HG03066 (cell line): Measurements from ENCODE around the gene MIPEP.

Experiments
- ATAC-seq: cut with Tn5 transposase; IDR thresholded peaks from one replicate; pipeline ENCODE4 v1.9.1; 2021; ENCODE audit warnings: low read depth; ENCODE audit not compliant: unreplicated experiment

Gene MIPEP

GRCh38 chr13:23695196-23695595 is 194.0 kb downstream of the MIPEP start:
- ATAC-seq: no peak

- no peak for ATAC-seq
Measured at GRCh38 chr13:23692816-23693215, 196.4 kb downstream of the MIPEP start.

GRCh38 chr13:23690668-23691067 is 198.5 kb downstream of the MIPEP start:
- no peak for ATAC-seq

- ATAC-seq: no peak
Measured at GRCh38 chr13:23688336-23688735, 200.9 kb downstream of the MIPEP start.

GRCh38 chr13:23687614-23688013 is 201.6 kb downstream of the MIPEP start:
- ATAC-seq: no peak

- no peak for ATAC-seq
Measured at GRCh38 chr13:23686948-23687347, 202.3 kb downstream of the MIPEP start.

GRCh38 chr13:23685416-23685815 is 203.8 kb downstream of the MIPEP start:
- no peak for ATAC-seq

GRCh38 chr13:23684647-23685046 is 204.6 kb downstream of the MIPEP start:
- no peak for ATAC-seq

- ATAC-seq: no peak
Measured at GRCh38 chr13:23683084-23683483, 206.1 kb downstream of the MIPEP start.

- no peak for ATAC-seq
Measured at GRCh38 chr13:23680845-23681669, 208.1 kb downstream of the MIPEP start.
